GM10847 (cell line): ENCODE measurements around the gene GNB3.

Experiments
- POLR2A ChIP-seq: IDR thresholded peaks from 2 replicates; pipeline ENCODE4 v1.6.1; 2011; ENCODE audit not compliant: insufficient read length; ENCODE audit errors: extremely low read depth

GNB3 gene

GRCh38 chr12:6840761-6841515 is at the start of gene GNB3:
Gene GNB3 (plus strand): TSS chr12:6840925. CDS start chr12:6841288, 363 bp downstream.
- no peak for TF ChIP-seq POLR2A

DNA sequence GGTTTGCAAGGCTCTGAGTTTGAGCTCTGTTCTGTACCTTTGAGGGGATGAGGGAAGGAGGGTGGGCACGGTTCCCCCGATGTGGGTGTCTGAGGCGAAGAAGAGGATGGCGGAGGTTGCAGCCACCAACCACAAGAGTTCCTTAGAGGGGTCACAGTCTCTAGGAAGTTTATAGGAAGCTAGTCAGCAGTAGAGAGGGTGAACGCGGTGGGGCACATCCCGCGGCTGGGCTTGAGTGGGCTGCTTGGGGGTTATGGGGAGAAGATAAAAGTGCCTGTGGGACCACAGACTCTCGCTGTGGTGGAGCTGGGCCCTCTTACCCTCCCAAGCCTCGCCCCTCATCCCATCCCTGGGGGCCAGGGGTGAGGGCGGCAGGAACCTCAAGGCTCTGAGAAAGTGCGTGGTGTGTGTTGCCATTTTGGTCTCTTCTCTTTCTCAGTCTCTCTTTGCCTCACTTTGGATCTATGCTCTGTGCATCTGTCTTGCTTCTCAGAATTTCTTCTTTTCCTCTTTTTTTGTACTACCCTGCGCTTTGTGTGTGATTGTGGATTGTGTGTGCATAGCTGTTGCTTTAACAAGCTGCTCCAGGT is 48.7 kb upstream of the GNB3 start:
- no peak for TF ChIP-seq POLR2A

DNA sequence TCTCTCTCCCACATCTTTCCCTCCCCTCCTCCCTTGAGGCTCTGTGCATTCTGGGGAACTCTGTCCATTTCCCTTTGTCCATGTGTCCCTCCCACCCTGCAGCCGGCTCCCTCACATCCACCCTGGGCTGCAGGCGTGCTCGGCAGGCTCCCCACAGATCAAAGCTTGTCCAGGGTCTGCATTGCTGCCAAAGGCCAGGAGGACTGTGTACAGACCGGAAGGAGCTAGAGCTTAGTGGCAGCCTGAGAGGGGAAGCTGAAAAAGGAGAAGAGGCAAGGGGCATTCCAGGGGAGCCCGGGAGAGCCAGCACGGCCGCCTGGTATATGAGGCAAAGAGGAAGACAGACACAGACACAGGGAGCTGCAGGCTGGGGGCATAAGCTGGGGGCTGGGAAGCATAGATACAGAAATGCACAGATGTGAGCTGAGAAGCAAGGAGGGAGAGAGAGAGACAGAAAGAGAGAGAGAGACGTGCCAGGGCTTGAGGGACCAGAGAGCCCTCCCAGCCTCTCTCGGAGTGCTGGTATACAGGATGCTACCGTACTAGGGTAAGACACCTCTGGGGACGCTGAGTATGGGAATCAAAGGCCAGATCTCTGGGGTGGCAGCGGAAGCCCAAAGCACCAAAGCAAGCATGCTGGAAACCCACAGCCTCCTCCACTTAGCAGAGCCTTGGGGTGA is 48.1 kb upstream of the GNB3 start:
- TF ChIP-seq POLR2A: no peak

- TF ChIP-seq POLR2A: no peak
Observed at GRCh38 chr12:6795088-6795487, 45.6 kb upstream of the GNB3 start.

DNA sequence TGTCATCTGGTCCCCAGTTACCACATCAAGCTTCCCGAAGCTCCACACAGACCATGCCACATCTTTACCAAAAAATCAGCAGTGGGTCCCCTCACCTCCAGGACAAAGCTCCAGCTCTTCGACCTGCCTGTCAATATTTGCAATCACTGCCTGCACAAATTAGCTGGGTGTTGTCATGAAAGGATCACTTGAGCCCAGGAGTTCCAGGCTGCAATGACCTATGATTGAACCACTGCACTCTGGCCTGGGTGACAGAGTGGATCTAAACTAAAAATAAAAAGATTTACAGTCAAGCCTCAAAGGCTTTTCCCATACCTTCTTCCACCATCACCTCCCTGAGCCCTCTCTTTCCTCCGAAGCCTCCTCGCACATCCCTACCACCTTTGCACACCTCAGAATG is 44.1 kb upstream of the GNB3 start:
- no peak for TF ChIP-seq POLR2A

DNA sequence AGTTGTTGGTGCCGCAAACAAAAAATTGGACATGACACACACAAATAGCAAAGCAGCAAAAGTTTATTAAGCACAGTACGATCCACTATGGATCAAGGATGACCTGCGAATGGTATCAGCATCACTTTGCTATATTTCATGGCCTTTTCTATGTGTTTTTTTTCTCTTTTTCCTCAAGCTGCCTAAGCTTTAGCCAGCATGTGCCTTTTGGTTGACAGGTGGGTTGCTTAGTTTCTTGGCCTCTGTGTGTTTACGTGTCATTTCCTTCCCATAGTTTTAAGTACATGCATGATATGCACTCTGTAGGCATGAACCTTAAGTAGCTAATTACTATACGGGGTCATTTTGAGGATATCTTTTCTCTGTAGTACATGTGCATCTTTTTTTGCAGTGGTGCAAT is 41.6 kb upstream of the GNB3 start:
- no peak for TF ChIP-seq POLR2A

- TF ChIP-seq POLR2A: no peak
Observed at GRCh38 chr12:6807170-6807569, 33.6 kb upstream of the GNB3 start.

DNA sequence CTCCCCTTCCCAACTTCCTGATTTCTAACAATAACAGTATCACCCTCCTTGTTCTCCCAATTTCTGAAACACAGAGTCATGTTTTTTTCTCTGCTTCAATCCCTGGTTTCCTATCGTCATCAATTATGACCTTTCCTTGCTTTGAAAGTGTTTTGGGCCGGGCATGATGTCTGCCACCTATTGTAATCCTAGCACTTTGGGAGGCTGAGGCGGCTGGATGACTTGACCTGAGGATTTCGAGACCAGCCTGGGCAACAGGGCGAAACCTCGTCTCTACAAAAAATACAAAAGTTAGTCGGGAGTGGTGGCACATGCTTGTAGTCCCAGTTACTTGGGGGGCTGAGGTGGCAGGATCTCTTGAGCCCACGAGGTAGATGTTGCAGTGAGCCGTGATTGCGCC is 31.7 kb upstream of the GNB3 start:
- no peak for TF ChIP-seq POLR2A

GRCh38 chr12:6810758-6811157 is 30.0 kb upstream of the GNB3 start:
- no peak for TF ChIP-seq POLR2A

DNA sequence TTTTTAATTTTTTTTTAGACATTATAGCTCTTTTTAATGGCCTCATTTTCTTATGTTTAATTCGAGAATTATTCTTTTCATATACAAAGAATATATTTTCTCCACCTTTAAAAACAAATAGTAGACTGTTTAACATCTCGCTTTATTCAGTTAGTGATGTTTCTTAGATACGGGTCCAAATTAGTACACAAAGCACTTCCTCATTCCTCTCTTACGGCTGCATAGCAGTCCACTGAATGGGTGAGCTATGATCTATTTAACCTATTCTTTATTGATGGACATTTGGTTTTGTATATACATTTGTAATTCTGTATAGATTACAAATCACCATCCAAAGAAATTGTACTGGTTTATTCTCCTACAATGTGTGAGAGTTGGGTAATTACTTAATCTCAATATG is 27.4 kb upstream of the GNB3 start:
- no peak for TF ChIP-seq POLR2A

DNA sequence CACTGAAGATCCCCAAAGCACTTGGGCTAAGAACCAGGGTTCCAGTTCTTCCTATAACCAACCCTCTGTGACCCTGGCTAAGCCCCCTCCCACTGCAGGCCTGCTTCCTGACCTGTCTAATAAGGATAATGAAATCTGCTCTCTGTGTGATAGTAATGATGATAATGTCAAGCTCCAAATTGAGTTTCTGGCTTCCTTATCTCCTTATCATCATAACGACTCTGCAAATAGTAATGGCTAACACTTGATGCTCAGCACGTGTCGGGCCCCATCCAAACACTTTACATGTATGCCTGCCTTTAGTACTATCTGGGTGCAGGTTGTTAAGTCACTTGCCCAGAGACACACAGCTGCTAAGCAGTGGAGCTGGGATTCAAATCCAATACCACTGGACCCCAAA is 24.1 kb upstream of the GNB3 start:
- no peak for TF ChIP-seq POLR2A

- TF ChIP-seq POLR2A: no peak
Observed at GRCh38 chr12:6817098-6817497, 23.6 kb upstream of the GNB3 start.

DNA sequence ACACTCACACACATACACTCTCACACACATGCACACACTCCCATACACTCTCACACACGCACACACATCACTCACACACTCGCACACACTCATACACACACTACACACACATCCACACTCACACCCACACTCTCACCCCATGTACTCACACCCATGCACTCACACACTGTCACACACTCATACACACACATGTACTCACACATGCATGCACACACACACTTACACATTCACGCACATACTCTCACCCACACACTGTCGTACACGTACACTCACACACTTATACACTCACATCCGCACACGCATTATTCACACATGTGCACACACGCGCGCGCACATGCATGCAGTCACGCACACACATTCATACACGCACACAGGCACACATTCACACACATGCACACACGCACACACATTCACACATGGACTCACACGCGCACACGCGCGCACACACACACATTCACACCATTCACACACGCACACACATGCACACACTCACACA is 23.0 kb upstream of the GNB3 start:
- no peak for TF ChIP-seq POLR2A

DNA sequence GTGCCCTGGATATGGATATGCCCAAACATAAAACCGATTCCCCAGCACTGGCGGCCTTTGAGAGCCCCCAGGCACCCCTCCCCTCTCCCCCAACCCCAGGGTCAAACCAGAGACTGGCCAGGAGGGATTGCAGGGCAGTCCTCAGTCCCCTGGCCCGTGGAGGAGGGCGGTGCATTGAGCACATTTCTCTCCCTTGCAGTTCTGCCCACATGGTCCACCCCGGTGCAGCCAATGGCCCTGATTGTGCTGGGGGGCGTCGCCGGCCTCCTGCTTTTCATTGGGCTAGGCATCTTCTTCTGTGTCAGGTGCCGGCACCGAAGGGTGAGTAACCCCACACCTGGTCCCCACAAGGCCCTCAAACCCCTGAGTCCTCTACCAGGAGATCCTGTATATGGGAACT is 22.5 kb upstream of the GNB3 start:
- no peak for TF ChIP-seq POLR2A

- TF ChIP-seq POLR2A: no peak
Observed at GRCh38 chr12:6818645-6819044, 22.1 kb upstream of the GNB3 start.
